ENCODE data around the gene CTSZ.
"Not testable (repeated sequence)": the region's sequence is repeated elsewhere in the genome, so short reads cannot be mapped to it uniquely, and the experiment has no call there.

CTSZ gene

DNA sequence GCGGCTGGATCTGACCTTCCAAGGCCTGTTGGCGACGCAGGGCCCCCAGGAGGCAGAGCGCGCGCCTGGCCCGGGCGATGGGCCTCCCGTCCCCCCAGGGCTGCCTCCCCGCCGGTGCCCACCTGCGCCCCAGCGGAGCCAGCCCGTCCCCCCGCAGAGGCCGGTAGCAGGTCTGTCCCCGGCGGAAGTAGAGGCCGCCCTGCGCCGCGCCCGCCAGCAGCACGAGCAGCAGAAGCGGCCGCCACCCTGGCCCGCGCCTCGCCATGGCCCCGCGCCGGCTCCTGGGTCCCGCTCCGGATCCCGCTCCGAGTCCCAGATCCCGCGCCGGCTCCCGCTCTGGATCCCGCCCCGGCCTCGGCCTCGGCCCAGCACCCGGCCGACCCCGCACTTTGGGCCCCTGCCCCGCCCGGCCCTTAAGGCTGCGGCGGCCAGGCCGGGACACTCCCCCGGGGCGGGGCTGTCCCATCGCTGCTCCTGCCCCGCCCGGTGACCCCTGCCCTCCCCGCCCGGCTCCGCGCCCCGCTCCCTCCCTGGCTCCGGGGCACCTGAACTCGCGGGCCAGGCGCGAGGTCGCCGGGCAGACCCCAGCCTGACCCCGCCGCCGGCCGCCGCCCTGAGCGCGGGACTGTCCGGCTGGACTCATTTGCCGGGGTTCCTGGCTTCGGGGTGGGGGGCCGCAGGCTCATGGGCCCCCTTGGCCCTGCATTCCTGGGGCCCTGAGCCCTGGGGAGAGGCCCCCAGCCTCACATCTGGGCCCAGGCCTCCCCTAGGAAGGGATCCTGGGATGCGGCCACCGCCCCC, at the start of gene CTSZ:
CTSZ (minus strand) TSS at position 391 of the 801 bp plus-strand sequence; CDS start at position 265, 126 bp downstream.
- DNase-seq: no peak

DNA sequence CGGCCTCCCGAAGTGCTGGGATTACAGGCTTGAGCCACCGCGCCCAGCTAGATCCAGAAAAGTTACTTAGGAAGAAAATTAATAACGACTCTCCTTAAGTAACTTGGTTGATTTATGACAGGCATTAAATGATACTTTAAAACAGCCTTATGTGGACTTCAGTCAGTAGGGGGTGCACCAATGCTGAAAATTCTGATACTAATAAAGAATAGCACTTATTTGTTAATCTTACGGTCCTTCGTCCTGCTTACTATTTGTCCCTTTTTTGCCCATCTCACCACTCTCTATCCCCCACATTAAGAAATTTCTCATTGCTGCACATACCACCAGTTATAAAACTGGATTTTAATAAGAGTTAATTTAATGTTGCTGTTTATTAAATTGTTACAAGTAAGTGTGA, 48.2 kb upstream of the CTSZ start:
- DNase-seq: no peak

DNA sequence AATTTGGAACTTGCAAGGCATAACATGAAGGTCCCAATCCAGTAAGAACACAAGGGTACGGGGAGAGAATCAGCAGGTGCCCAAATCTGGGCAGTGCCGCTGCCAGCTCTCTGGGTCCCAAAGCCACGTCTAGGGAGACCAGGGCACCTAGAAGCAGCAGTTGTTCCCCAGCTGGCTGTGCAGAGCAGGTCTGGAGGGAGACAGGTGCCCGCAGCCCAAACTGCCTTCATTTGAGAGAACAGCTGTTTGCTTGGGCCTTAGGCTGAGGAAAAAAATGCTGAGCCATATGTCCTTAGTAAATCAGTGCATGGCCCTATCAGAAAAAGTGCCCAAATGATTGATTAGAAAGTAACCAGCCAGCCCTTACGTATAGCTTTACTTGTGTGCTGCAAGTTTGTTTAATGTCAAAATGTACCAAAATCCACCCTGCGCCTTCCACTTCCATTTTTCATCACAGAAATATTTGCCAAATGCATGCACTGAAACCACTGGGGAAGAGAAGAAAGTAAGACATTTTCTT, 44.7 kb upstream of the CTSZ start:
- no peak for DNase-seq

DNA sequence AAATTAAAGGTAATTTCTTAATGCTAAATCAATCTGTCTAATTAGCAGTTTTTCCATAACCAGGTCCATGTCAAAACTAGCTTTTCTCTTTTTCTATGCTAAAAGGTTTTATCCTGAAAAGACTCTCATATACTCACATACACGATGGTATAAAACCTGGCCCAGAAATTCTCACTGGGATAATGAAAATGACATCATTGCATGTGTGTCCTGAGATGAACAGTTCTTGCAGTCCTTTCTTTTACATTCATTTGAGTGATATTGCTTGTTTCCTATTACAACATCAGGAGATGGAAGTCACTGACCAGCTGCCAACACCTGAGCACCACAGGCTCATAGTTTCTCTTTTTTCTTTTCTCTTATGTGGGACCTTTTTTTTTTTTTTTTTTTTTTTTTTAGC, 43.4 kb upstream of the CTSZ start:
- DNase-seq: no peak

DNA sequence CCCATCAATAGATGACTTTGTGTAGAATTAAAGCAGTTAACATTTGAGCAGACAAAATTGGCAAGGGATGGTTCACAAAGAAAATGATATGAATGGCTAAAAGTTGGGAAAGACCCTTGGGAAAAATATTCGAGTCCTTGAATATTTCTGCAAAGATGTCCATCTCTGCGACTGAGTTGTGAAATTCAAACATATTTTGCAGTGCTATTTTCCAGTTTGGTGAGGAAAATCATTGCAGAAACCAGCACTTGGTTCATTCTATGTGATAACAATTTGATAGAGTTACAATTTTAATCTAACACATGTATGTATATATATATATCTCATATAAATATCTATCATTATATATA, 41.6 kb upstream of the CTSZ start:
- DNase-seq: no peak

DNA sequence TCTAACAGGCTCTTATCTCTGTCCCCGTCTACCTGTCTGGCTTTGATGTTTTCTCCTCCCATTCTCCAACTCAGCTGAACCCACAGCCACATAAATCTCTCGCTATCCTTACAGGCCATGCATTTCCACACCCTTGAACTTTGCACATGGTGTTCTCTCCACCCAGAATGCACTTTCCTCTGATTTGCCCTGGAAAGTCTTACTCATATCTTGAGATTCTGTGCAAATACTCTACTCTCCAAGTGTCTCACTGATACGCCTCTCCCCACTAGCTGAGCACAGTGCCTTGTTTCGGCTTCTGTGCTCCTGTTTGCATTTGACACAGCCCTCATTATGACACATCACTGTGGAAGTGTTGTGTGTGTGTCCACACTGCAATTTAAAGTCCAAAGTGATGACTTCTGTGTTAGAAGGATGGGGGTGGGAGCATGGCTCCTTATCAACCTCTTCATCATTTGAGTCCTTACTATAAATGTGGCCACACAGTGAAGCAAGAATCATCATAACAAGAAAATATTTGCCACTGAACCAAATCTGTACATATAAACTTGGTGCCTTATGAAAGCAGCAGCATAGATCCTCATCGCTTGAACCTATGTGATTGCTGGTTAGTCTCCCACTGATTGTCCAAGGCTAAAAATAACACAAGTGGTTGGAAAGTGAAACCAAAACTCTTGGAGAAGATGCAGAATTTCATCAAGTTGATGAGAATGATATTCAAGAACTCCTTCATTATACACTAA, 41.1 kb upstream of the CTSZ start:
- DNase-seq: no peak

DNA sequence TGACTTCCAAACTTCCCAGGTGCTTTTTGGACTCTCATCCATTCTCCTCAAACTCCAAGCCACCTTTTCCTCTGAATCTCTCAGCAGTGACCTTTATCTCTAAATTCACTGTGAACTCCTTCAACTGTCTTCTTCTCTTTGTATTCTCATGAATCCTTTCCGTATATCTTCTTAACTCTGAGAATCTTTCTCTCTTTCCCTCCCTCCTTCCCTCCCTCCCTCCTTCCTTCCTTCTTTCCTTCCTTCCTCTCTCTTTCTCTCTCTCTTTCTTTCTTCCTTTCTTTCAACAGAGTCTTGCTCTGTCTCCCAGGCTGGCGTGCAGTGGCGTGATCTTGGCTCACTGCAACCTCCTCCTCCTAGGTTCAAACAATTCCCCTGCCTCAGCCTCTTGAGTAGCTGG, 39.8 kb upstream of the CTSZ start:
- no peak for DNase-seq

DNA sequence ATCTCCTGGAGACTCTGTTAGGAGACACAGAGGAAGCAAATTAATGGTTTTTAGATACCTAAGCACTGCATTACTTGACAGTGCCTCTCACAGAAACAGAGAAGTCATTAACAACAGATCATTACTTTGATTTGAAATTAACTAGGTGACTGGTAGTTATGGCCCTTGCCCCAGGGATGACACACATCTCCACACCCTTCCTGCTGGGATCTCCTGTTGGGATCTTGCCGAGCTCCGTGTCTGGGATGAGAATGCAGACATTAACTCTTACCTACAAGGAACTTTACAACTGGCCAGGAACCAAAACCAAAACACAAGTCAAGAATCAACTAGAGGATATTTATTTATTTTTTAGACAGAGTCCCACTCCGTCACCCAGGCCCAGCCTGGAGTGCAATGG, 37.7 kb upstream of the CTSZ start:
- no peak for DNase-seq

DNA sequence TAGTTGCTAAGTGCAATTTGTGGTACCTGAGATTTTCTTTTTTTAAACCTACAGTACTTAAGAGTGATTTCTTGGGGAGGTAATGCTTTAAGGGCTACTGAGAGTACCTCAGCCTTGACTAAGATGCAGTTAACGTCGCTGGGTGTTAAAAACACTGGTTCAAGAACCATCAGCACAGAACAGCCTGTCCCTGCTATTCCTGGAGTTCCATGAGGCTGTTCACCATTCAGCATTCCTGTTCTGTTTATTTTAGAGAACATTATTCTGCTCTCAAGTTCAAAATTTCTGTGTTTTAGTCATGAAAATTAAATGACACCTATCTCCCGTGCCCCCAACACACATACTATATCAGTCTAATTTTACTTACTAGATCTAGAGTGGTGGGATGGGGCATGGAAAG, 37.2 kb upstream of the CTSZ start:
- no peak for DNase-seq

DNA sequence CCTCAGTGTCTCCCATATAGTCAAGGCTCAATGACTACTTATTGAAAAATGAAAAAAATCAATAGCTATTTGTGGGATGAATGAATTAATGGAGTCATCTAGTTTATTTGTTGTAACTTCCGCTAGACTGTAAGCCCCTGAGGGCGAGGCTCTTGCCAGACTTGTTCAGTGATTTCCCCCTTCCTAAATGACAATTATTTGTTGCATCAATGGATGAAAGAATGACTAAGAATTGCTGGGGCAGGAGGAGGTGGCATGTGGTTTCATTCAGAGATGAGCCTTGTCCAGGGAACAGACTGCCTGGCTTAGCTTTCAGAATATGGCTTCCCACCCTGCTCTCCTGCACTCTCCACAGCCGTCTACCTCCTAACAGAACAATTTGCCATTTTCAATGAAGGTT, 36.6 kb upstream of the CTSZ start:
- no peak for DNase-seq

DNA sequence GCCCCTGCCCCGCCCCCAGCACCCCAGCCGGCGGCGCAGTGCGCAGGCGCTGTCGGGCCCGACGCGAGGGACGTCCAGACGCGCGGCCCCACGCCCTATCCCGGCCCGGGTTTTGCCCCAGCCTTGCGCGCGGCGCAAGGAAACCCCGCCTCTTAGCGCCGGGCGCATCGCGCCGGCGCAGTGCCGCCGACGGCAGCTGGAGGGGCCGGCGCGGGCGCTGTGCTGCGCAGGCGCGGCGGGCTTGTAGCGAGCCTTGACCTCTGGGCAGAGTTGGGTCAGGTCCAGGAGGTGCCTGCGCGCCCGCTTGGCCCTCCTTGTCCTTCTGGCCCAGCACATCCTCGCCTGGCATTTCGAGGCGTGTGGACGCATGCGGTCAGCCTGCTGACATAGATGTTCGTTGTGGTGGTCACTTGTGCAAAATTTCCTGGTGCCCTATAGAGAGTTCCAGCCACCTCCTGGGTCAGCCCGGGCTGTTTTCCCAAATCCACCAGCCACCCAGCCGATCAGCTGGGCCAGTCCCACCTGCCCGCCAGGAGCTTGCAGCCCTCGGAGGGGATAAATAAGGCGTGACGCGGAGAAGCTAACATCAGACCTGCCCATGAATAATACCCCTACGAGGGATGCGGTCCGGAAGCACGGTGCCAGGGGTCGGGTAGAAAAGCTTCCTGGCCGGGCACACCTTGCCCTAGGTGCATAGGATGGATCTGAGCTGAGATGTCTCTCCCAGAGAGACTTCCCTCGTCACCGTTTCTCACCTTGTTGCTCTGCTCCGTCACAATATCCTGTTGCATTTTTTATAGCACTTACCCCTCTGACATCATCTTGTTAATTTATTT, 36.0 kb upstream of the CTSZ start:
- DNase-seq: peak; percentile 87

DNA sequence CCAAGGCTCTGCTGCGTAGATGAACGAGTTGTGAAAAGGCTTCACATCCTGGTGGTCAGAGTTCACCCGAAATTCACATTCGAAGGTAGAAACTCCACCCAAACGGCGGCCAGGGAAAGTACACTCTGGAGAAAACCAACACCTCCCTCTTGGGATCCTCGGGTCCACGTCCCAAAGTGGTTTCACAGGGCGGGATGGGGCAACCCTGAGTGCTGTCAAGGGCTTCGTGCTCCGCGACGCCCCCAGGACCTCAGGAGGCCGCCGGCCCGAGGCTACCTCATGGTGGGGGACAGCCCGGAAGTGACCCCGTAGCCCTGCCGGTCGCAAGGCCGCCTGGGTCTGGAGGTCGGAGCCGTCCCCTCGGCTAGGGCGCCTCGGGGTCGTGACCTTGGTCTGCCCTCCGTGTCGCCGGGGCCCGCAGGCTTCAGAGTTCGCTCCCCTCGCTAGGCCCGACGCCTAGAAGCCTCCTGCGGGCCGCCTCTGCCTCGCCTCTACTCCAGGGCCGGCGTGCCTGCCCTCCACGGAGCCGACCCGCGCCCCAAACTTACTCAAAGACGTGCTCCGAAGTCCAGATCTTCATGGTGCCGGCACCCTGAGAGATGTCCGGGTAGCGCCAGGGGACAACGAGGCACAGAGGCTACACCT, 35.2 kb upstream of the CTSZ start, which contains the start of gene PRELID3B:
PRELID3B (minus strand) TSS at position 636 of the 645 bp plus-strand sequence; CDS start at position 580, 56 bp downstream.
- no peak for DNase-seq

DNA sequence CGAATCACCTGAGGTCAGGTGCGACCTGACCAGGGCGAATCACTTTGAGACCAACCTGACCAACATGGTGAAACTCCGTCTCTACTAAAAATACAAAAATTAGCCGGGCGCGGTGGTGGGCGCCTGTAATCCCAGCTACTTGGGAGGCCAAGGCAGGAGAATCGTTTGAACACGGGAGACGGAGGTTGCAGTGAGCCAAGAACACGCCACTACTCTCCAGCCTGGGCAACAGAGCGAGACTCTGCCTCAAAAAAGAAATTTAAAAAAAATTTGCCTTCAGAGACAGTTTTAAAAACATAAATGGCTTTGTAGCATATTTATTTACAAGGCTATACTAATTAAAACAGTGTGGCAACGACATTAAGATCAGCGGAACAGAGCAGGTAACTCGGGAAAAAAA, 34.4 kb upstream of the CTSZ start:
- not testable (repeated sequence) for DNase-seq

DNA sequence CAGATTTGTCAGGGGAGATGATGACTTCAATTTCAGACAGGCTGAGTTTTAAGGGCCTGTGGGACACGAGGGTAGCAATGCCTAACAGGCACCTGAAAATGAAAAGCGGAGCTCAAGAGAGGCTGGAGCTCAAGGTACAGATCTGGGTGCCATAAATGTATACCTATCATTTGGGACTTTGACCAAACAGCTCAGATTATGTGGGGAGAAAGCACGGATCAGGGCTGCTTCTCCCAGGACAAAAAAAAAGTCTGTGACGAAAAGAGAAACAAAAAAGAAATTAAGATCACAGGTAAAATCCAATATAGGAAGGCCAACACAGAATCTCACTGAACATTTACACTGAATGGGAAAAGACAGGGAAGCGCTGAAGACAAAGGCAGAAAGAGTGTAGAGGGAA, 33.6 kb upstream of the CTSZ start:
- DNase-seq: no peak

DNA sequence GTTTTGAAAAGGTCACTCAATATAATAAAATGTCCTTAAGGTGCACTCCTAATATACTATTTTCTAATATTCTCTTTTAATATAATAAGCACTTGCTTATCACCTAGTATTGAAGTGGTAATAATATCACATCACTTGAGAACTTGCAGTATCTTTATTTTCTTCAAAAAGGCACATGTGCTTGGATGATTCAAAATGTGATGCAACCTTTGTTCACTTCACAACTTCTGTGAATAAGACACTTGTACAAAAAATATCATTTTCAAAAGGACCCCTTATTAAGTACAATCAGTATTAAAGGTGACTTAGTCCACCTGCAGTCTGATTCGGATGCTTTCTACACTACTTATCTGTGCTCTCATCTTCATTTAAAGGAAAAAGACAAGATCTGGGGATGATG, 32.2 kb upstream of the CTSZ start:
- DNase-seq: no peak

DNA sequence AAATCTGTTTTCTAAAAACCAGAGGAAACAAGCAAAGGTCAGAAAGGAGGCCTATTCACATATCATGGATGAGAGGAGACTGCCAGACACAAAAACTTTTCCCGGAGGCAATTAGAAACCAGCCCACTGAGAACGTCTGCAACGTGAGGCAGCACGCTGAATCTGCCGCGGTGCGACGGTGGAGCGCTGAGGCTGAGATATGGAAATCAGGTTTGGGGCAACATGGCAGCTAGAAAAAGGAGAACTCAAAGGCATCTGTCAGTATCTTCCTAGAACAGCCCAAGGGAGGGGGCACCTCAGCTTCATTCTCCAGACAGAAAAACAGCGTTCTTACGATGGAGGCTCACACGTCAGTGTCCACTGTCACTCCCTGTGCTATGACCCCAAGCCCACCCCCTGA, 30.3 kb upstream of the CTSZ start:
- DNase-seq: no peak

DNA sequence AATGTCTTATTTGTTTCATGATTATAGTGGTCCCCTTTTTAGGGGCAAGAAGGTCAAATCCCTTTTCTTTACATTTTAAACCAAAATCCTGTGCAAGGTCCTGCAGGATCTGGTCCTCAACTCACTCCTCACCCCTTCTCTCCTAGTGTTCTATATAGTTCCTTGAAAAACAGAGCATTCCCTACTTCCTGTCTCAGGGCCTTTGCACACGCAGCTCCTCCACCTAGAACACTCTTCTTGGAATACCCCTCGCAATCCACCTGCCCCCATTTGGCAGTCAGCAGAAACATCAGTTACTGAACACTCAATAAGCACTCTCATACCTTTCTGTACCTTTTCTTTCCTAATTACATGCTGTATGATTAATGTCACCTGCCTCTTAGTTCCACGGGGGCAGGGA, 28.3 kb upstream of the CTSZ start:
- DNase-seq: no peak

DNA sequence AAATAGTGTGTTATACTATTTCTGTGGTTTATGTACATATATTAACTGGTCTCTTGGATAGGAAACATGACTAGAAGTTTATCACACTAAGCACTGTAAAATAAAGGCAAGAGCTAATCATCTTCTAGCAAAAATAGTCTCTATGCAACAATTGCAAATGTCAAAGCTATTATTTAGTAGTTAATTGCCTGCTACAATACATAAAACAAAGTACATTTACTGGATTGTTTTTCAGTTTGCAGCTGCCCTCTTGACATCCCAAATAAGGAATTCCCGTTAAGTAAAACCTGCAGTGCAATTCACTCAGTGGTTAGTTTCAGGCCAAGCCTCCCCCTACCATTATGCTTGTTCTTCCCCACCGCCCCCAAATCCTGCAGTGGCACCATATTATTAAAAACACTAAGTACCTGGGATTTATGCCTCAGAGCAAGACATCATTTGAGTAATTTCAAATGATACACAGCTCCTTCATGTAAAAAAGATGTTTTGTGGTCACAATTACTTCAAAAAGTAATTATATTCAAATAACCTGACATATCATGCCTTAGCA, 26.6 kb upstream of the CTSZ start:
- no peak for DNase-seq

DNA sequence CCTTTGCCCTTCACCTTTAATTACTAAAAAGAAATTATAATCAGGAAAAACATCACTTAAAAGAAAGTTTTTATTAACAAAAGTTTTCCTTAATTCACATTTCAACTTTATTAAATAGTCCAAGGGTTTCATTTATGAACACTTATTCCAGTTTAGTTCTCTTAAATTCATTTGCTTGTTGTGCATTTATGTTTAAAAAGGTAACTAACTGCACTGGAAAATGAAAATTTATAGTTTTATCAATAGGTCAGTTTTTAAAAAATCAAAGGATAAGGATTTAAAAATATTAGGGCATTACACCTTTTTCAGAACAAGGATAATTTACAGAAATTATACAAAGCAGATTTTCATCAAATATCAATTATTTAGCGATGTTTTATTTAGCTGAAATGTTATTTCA, 26.0 kb upstream of the CTSZ start:
- DNase-seq: no peak

DNA sequence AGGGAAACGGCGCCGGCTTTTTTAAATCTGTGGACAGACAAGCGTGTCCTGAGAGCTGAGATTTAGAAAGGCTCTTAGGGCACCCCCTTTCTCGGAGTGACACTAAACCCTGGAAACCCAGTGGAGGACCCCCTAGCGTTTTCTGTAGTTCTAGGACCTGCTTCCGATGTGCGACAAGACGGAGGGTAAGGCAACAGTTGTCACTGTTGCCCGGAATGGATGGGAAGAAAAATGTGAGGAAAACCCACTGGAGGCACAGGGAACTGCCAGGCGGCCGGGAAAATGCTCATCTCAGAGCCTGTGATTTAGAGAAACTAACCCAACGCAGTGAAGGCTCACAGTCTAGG, 25.6 kb upstream of the CTSZ start:
- peak; percentile 89 for DNase-seq

DNA sequence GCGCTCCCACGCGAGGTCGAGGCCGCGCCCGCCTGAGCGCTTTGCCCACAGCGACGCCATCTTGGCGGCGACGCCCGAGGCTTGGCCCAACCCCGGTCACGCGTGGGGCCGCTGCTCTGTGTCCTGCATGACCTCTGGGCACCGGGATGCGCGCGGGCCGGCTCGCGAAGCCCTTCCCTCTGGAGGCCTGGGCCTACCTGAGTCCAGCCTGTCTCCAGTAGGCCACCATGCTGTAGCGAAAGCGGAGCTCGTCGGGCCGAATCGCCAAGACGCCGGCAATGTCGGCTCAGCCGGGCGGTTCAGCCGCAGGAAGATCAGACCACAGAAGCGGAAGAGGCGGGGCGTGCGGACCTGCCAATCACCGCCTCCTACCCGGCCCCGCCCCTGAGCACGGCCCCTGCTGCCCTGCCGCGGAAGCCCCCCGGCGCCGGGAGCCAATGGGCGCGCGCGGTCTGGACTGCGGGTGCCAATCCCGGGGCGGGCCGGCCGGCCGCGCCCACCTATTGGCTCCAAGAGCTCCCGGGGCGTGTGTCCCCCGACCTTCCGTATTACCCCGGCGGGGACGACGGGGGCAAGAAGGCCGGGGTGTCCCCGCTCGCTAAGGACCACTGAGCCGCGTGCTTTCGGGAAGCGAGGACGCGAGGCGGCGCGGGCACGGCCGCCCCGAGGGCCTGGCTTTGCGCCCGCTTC, 25.1 kb upstream of the CTSZ start, which contains the start of gene ATP5F1E:
ATP5F1E (minus strand) TSS at position 313 of the 690 bp plus-strand sequence; CDS start at position 229, 84 bp downstream.
- DNase-seq: peak; percentile 97

DNA sequence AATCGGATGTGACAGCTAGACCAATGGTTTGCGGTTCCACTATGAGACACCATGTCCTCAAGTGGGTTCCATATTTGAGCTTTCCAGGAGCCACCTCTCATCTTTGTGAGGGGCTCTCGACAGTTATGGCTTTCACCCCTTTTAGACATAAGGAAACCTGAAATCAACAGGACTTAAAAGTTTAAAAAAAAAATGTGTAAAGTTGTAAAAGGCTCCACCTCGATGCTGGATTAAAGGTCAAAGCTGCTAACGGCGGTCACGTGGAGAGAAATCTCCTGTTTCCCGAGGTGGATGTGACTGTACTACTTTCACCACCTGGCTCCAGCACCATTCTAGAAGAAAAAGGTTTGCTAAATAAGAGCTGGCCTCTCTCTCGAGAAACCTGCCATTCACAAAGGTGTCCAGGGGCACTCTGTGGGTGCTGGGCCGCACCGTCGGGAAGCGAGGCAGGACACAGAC, 24.5 kb upstream of the CTSZ start:
- no peak for DNase-seq
